HG03558 (cell line): ENCODE measurements around the gene YTHDC1.

Experiments used
- ATAC-seq: cut with Tn5 transposase; IDR thresholded peaks from one replicate; pipeline ENCODE4 v1.9.1; 2021; ENCODE audit warnings: moderate number of reproducible peaks; ENCODE audit not compliant: unreplicated experiment; ENCODE audit errors: extremely low read depth

The YTHDC1 gene

DNA sequence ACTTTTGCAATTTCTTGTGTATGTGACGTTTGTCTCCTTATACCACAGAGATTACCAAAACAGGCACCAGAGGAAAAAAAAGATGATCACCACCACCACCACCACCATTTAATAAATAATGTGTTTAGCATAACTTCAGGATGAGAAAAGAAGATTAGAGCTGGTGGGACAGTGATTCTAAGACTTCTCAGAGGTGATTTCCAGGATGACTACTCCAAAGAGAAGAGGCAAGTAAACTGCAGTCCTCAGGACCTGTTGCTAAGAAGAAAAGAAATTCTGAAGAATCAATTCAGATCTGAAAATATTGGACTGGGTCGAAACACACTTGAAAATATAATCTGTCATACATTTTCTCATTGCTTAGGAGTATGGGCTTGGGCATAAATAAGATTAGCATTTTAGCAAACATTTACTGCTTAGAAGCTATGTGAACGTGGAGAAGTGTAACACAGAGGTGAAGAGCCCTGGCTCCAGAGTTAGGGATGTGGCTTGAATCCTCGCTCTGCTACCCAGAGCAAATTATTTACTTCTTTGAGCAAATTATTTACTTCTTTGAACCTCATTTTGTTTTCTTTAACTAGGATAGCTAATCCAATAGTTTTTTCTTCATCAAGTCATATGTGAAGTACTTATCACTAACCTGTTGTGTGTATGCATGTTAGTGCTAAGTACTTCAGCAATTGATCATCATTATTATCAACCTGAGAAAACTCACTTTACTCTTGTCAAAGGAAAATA is 10.5 kb upstream of the YTHDC1 start:
- no peak for ATAC-seq

DNA sequence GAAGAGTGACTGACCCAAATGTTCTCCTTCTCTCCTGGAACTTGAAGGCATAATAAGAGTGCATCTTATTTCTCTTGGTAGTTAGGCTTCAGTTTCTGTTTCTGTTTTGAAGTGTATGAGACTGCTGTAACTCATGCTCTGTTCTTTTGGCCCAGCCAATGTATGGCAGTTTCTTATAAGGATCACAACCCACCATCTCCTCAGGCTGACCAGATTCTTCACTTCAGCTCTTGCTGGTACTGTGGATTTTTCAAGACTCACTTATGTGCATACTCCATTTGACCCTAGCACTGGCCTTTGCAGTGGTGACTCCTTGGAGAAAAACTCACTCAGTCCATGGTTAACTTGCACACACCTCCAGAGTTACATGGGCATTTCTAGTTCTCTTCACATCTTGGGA is 9.6 kb upstream of the YTHDC1 start:
- peak; percentile 86 for ATAC-seq

DNA sequence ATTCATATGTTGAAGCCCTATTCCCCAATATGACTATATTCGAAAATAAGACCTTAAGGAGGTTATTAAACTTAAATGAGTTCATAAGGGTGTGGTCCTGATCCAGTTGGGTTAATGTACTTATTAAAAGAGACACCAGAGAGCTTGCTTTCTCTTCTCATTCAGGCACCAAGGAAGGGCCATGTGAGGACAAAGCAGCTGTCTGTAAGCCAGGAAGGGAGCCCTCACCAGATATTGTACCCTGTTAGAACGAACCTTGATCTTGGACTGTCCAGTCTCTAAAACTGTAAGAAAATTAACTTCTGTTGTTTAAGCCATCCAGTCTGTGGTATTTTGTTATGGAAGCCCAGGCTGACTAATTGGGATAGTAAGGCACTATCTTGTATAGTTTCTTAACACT is 9.1 kb upstream of the YTHDC1 start:
- ATAC-seq, result no peak

DNA sequence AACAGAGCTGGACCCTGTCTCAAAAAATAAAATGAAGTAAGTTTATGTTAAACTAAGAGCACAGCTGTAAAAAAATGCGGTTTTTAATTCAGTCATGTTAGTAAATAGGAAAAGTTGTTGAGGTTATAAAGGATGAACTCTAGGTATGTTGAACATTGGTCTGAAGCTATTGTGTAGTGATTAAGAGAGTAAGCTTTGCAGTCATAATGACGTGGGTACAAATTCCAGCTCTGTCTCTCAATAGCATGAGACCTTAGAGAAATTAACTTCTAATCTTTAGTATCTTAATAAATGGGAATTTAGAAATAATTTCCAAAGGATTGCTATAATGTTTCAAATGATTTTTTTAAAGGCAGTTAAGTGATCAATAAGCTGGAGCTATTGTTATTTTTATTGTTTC is 2.9 kb upstream of the YTHDC1 start:
- no peak for ATAC-seq

DNA sequence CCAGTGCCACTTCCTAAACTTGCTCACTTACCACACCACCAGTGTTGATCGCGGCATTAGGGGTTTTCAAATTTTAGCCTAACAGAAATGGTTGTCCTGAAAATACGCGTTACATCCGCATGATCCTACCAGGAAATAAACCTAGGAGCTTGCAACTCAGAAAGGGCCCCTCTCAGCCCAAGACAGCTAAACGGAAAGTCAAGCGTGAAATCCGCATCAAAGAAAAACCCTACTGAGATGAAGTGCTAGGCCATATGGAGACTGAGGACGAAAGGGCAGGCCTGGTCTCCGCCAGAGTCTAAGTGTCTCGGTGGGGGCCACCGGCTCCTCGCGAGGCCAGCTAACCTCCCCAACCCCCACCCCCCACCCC is 626 bp downstream of the YTHDC1 start:
- no peak for ATAC-seq

DNA sequence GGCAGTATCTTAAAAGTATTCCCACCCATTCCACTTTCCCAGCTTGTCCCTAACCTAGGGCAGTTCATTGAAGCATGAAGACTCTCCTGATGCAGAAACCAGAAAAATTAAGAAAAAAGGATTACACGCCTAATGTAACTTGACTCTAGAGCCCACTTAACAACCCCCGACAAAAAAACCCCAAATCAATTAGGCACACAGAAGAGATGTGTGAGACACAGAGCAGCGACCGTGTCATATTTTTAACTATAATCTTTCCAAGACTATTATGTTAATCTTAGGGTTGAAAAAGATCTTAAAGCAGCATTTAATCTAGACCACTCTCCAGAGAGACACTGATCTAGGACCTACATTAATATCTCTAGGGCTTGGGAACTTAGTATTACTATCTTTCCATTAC is 1.3 kb downstream of the YTHDC1 start:
- no peak for ATAC-seq

DNA sequence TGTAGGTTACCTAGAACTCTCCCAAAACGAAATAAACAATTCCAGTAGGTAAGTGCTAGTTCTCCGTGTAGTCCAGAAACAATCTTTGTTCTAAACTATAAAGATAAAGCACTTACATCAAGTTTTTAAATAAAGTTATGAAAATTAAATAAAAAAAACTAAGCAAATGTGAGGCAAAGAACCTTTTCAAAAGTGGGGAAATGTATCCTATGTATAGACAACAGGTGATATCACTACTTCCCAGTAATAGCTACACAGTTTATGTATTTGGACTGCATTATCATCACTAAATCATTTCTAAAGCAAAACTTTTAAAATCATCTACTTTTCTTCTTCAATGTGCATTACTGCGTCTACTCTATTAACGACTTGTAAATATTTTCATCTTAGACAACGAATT is 2.0 kb downstream of the YTHDC1 start:
- ATAC-seq, result no peak

DNA sequence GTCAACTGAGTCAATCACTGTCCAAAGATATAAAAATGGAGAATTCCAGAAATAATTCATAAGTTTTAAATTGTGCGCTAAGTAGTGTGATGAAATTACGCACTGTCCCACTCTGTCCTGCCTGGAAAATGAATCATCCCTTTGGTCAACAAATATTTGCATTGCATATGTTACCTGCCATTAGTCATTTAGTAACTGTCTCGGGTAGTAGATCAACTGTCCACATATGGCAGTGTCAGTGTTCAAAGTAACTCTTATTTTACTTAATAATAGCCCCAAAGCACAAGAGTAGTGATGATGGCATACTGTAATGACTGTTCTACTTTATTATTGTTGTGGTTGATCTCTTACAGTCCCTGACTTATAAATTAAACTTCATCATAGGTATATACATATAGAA is 3.4 kb downstream of the YTHDC1 start:
- no peak for ATAC-seq

DNA sequence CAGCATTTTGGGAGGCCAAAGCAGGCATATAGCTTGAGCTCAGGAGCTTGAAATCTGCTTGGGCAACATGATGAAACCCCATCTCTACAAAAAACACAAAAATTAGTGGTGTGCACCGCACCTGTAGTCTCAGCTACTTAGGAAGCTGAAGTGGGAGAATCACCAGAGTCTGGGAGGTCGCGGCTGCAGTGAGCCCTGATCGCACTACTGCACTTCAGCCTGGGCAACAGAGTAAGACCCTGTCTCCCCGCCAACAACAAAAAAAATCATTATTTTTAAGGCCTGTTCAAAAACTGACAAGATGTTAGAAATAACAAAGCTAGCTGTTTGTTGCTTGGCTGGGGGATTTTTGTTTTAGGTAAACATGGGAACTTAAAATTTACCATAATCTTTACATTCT is 5.1 kb downstream of the YTHDC1 start:
- ATAC-seq, result no peak

DNA sequence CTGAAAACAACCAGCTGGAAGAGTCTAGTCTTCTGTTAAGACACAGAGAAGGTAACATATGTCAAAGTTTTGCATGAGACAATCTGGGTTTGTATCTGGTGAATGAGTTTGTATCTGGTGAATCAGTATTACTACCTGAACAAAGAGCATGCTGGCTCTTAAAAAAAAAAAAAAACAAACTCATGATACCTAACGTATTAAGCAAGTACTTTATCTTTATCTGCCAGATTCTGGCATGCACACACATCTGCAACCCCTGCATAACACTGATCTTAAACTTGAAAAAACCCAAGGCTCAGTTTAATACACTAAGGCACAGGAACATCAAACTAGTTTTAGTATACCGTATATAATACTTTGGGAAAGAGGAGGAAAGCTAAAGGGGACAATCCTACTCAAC is 5.8 kb downstream of the YTHDC1 start:
- no peak for ATAC-seq

DNA sequence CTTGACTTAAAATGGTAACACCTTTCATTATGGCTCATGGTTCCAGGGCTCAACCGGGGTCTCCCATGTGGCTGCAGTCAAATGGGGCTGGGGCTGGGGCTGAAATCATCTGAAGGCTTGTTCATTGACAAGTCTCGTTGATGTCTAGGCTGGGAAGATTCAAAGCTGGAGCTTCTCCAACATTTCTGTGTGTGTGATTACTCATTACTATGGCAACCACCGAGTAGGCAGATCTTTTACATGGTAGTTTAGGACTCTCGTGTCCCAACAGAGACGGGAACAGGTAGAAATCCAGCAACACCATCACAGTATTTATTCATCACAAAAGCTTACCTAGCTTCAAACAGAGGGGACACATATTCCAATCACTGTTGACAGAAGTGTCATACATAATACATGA is 7.8 kb downstream of the YTHDC1 start:
- ATAC-seq, result no peak

DNA sequence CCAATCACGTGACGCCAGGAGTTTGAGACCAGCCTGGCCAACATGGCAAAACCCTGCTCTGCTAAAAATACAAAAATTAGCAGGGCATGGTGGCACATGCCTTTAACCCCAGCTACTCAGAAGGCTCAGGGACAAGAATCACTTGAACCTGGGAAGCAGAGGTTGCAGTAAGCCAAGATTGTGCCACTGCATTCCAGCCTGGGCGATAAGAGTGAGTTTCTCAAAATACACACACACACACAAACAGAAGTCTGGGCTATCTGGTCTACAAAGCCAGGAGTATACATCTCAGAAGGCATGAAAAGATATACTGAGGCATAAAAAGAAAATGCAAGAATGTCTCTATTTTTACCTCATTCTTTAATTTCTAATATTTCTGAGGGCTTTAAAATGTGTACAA is 11.3 kb downstream of the YTHDC1 start:
- no peak for ATAC-seq

DNA sequence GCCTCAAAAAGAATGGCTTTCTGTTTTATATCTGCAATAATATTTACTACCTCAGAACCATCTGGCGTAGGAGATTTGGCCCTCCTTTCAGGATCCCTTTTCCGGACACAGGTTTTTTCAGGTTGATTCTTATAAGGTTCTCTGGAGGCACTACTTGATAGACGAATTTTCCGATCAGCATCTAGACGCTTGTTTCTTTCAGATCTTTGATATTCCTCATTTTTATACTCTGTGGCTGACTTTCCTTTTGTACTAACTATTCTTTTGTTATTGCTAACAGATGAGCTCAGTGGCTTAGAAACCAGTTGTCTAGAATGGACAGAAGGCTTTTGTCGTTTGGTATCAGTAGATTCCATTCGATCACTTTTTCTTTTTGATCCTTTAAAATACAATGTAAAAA is 12.4 kb downstream of the YTHDC1 start:
- ATAC-seq, result no peak

DNA sequence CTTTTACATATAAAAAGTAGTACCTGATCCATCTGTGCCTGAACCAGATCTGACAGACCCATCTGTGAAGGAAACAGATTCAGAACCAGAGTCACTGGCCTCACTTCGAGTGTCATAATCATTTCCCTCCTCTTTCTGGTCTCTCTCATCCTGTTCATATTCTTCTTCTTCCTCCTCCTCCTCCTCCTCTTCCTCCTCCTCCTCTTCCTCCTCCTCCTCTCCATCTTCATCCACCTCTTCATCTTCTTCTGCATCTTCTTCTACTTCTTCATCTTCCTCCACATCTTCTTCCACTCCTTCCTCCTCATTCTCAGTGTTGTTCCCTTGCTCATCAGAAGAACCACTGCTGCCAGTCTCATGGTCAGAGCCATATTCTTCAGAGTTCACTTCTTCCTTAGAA is 12.9 kb downstream of the YTHDC1 start:
- no peak for ATAC-seq

DNA sequence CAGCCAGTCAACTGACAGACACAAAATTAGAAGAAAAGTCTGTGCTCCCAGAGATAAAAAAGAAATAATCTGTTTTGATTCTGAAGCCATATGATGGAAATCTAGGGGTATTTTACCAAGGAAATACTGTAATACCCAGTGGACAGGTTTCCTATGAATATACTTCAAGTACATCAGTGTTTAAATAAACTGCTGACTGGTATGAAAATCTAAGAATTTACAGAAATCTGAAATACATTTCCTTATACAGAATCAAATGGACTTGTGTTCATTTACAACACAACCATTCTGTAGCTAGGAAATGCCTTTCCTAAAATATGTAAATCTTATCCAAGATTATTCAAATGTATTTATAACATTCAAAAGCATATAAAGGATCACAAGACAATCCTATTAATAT is 13.4 kb downstream of the YTHDC1 start:
- ATAC-seq, result no peak

DNA sequence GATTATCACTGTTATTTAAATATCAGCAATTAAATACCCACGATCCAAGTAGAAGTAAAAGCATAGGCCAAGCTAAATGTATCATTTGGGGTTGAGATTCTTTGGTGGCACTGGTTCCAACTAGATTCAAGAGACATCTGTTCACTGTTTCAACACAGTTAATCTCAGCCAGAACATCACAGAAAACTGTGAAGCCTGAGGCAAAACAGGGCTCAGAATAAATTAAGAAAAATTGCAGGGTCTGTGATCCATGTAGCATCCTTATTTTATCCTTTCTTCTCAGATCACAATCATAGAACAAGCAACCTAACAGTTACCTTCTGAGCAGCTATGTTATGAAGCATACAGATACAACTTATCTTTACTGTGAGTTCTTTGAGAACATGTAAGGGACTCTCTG is 23.7 kb downstream of the YTHDC1 start:
- ATAC-seq, result no peak

DNA sequence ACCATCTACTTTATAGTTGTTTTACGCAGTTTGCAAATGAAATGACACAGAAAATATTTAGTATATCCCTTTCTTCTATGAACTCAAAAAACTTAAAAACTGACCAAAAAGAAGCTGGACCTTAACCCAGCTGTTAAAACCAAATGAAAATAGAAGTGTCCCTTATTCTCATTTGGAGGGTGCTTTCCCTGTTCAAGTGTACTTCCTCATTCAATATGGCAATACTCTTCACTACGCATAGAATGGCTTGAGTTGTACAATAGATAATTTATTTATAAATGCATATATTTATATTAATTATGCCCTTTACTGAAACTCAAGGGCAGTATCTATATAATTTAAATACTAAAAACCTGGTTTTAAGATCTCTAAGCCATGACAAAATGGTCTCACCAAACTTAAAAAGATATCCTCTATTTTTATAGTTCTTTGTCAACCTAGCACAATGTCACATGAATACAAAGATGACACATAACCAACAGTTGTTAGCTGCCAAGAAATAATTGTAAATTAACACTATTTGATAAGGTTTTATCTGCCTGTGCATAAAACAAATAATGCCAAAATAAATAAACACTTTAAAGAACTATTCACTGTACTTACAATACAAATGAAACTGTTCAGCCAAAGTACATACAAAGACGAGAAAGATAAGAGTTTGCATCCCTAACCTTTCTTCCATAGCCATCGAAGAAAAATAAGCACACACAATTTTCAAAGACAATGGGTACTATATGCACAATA is 25.2 kb downstream of the YTHDC1 start:
- ATAC-seq, result no peak

DNA sequence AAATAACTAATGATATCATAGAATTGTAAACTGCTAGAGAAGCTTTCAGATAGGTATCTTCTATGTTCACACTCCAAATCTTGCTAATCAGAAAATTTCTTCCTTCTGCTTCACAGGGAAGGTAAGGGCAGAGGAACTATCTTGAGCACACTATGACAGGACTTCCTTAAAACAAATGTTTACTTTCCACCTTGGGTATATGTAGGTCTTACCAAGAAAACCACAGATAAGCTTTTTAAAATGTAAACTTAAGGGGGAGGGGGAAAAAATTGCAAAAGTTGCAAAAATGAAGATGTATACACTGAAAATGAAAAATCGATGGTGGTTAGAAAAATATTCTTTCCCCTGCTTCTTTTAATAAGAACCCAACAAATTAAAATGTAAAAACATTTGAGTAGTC is 30.9 kb downstream of the YTHDC1 start:
- ATAC-seq, result no peak

DNA sequence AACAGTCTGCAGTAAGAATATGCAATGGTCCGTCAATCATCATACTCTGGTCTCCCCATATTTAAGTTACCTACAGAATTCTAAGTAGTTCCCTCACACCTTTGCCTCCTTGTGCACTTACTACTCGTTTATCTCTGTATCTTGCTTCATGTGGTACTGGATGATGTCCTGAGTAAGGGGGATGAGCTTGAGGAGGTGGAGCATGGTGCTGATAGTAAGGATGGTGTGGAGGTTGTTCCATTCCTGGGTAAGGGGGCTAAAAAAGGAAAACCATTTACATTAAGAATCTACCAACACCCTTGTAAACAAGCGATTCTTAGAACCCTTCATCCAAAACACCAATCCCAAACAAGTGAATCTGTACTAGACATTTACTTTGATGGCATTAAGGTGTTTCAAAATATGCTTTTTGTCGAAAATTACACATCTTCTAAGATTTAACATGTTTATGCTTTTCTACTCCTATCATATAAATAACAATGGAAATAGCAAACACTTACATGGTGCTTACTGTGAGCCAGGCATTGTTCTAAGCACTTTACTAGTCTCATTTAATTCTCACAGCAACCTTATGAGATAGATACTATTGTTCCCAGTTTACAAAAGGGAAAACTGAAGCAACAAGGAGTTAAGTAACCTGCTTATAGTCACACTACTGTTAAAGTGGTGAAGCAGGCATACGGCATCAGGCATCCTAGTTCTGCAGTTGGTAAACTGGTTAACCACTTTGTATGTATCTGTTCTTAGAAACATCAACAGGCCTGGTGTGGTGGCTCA is 33.5 kb downstream of the YTHDC1 start:
- ATAC-seq, result no peak

DNA sequence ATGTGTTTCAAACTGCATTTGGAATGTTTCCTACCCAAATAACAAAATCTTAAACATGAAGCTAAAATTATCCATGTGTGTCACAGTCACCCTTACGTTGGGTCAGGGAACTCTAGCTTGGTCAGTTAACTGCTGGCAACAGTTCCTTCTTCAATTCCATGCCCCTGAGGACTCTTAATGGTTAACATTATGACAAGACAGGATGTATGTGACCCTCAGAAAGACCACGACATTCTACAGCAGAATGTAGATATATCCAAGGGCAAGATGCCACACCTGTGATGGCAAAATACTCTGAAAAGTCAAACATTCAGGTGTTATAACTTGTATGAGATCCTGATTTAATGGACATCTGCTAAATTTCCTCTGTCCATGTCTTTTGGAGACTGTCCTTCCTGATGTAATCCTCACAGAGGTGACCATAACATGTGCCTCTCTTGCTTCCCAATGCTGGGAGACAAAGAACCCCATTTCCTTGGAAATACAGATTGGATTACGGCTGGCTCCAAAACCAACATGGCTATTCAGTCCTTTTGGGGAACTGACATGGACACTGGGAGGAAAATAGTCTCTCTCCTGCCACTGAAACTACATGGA is 39.1 kb downstream of the YTHDC1 start:
- no peak for ATAC-seq

DNA sequence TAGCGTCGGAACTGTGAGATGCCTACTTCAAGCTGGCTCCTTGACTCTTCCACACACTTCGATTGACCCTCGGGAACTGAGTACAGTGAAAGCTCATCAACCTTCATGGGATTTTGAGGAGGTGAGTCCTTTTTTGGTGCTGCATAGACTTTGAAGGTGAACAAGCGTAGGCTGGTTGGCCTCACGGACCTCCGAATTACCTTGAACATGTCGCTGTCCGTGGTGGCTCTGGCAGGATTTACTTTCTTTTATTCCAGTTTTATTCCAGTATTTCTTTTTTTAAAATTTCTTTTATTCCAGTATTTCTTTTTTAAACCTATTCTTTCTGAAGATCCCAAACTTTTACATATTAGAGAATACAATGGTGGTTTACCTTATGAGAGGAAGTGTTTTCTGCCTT is 45.2 kb downstream of the YTHDC1 start:
- no peak for ATAC-seq
